ENCODE results near the gene MACROD2. TPM values are rescaled to one million over a fixed set of nuclear protein-coding genes. Genes with fewer than 3 reads are reported as not detected.

Gene MACROD2
- total RNA-seq, 1 experiment from 2014 or later: 1.6 TPM

- Mint-ChIP-seq H3K36me3 (ENCODE audit: insufficient read depth in 1 of 3, low read depth in 3 of 3) (no peaks in the 10 kb centered on the region), H3K4me1 (no peaks in the 10 kb centered on the region), H3K9me3 (no peaks in the 10 kb centered on the region), H3K4me3 (no peak overlapping the region), H3K27me3 (ENCODE audit: low read depth) (no peaks in the 10 kb centered on the region), H3K27ac (no peak overlapping the region)
- Histone ChIP-seq H3K27ac (ENCODE audit: insufficient read length, low read depth, low read length) (no peak overlapping the region), H3K9ac (ENCODE audit: extremely low read depth, insufficient read length, low read length) (no peak overlapping the region), H3K14ac (ENCODE audit: insufficient read depth, low read length) (no peak overlapping the region), H3K79me1 (ENCODE audit: insufficient read depth, low read depth, low read length, poor library complexity, severe bottlenecking) (no peaks in the 10 kb centered on the region), H3K23me2 (ENCODE audit: insufficient read length, low read depth, low read length, poor library complexity, severe bottlenecking) (no peaks in the 10 kb centered on the region), H3K4me1 (ENCODE audit: insufficient read depth, low read length) (no peaks in the 10 kb centered on the region), H4K91ac (ENCODE audit: insufficient read length, low read depth, low read length) (no peak overlapping the region), H4K8ac (replicated peaks; ENCODE audit: insufficient read length, low read depth, low read length) (no peak overlapping the region), H2BK20ac (ENCODE audit: low read depth, low read length, poor library complexity, severe bottlenecking) (no peak overlapping the region), H2BK5ac (ENCODE audit: insufficient read length, low read length) (no peak overlapping the region), H2AFZ (ENCODE audit: low read length) (no peak overlapping the region), H2BK120ac (ENCODE audit: low read depth, low read length, poor library complexity, severe bottlenecking) (no peak overlapping the region), H2BK15ac (ENCODE audit: low read depth, low read length) (no peak overlapping the region), H3K9me3 (ENCODE audit: control insufficient read depth, low read depth, low read length) (no peaks in the 10 kb centered on the region), H3K23ac (ENCODE audit: insufficient read length, low read depth, low read length) (no peak overlapping the region), H3T11ph (ENCODE audit: low read length) (no peak overlapping the region), H3K4me2 (ENCODE audit: insufficient read depth, insufficient read length, low read length) (no peak overlapping the region), H4K5ac (ENCODE audit: insufficient read length, low read depth, low read length) (no peak overlapping the region), H3K4ac (ENCODE audit: low read depth, low read length) (no peak overlapping the region), H3K18ac (ENCODE audit: insufficient read length, low read depth, low read length) (no peak overlapping the region), H2AK5ac (ENCODE audit: insufficient read length, low read length) (no peak overlapping the region), H3K79me2 (ENCODE audit: insufficient read depth, low read length) (no peaks in the 10 kb centered on the region), H3K27me3 (ENCODE audit: insufficient read depth, low read length) (no peaks in the 10 kb centered on the region), H3K56ac (ENCODE audit: insufficient read length, low read depth, low read length) (no peak overlapping the region), H2BK12ac (ENCODE audit: insufficient read length, low read depth, low read length) (no peak overlapping the region), H4K20me1 (ENCODE audit: control insufficient read depth, insufficient read depth, insufficient read length) (no peaks in the 10 kb centered on the region)
- WGBS (ENCODE audit: extremely low coverage, insufficient read length, low lambda C conversion rate): no CpG with 5 or more reads among the region's 3 CpGs
- no peak for DNase-seq
- no peak for TF ChIP-seq CTCF (conservative IDR thresholded peaks at IDR 0.05)
Measured at GRCh38 chr20:15036948-15037347, 1041.6 kb downstream of the MACROD2 start.

Data from H9 (cell line).